ENCODE measurements around the gene KLHDC2. TPM values are rescaled to one million over a fixed set of nuclear protein-coding genes. Genes with fewer than 3 reads are reported as not detected.

KLHDC2 gene
- total and polyA plus RNA-seq, 2 of the 8 experiments (the other 6 are each of a cell fraction or from before 2014, with no cell fraction given) = 32.9 to 43.4 TPM

Other genes with a start within 250 kb of the KLHDC2 start
- gene RPS29, start 181.8 kb upstream of the KLHDC2 start, total RNA-seq (2021; fragmentation: NEBNext Ultra II Directional; extraction: Animal tissue kit (Norgen Biotek cat#: 25700)) = 2,193 and 2,231 TPM in 2 replicates
- 23,165 and 25,452 TPM in 2 replicates for gene RPS29, start 181.8 kb upstream of the KLHDC2 start, polyA plus RNA-seq (2011; rRNA removed)
- gene LRR1, start 169.2 kb upstream of the KLHDC2 start, total RNA-seq (2021; fragmentation: NEBNext Ultra II Directional; extraction: Animal tissue kit (Norgen Biotek cat#: 25700)) = 37.5 and 37.7 TPM in 2 replicates
- gene LRR1, start 169.2 kb upstream of the KLHDC2 start, polyA plus RNA-seq (2011; rRNA removed) = 17.9 and 30.7 TPM in 2 replicates
- gene RPL36AL, start 147.5 kb upstream of the KLHDC2 start, total RNA-seq (2021; fragmentation: NEBNext Ultra II Directional; extraction: Animal tissue kit (Norgen Biotek cat#: 25700)) = 230 and 233 TPM in 2 replicates
- 79.0 and 138 TPM in 2 replicates for gene RPL36AL, start 147.5 kb upstream of the KLHDC2 start, polyA plus RNA-seq (2011; rRNA removed)
- 23.7 and 24.5 TPM in 2 replicates for gene MGAT2, start 147.4 kb upstream of the KLHDC2 start, total RNA-seq (2021; fragmentation: NEBNext Ultra II Directional; extraction: Animal tissue kit (Norgen Biotek cat#: 25700))
- 10.0 and 10.6 TPM in 2 replicates for gene MGAT2, start 147.4 kb upstream of the KLHDC2 start, polyA plus RNA-seq (2011; rRNA removed)
- 27.5 and 30.0 TPM in 2 replicates for gene DNAAF2, start 132.9 kb upstream of the KLHDC2 start, total RNA-seq (2021; fragmentation: NEBNext Ultra II Directional; extraction: Animal tissue kit (Norgen Biotek cat#: 25700))
- 12.2 and 13.1 TPM in 2 replicates for gene DNAAF2, start 132.9 kb upstream of the KLHDC2 start, polyA plus RNA-seq (2011; rRNA removed)
- 31.2 and 34.0 TPM in 2 replicates for gene POLE2, start 79.9 kb upstream of the KLHDC2 start, total RNA-seq (2021; fragmentation: NEBNext Ultra II Directional; extraction: Animal tissue kit (Norgen Biotek cat#: 25700))
- 24.5 and 41.7 TPM in 2 replicates for gene POLE2, start 79.9 kb upstream of the KLHDC2 start, polyA plus RNA-seq (2011; rRNA removed)
- gene KLHDC1, start 75.0 kb upstream of the KLHDC2 start, total RNA-seq (2021; fragmentation: NEBNext Ultra II Directional; extraction: Animal tissue kit (Norgen Biotek cat#: 25700)) = not detected in 2 replicates
- gene KLHDC1, start 75.0 kb upstream of the KLHDC2 start, polyA plus RNA-seq (2011; rRNA removed) = 0.08 TPM in 1 of 2 replicates, not detected in the other
- 44.5 and 45.5 TPM in 2 replicates for gene NEMF, start 84.6 kb downstream of the KLHDC2 start, total RNA-seq (2021; fragmentation: NEBNext Ultra II Directional; extraction: Animal tissue kit (Norgen Biotek cat#: 25700))
- gene NEMF, start 84.6 kb downstream of the KLHDC2 start, polyA plus RNA-seq (2011; rRNA removed) = 7.4 and 8.3 TPM in 2 replicates
- gene ARF6, start 124.9 kb downstream of the KLHDC2 start, total RNA-seq (2021; fragmentation: NEBNext Ultra II Directional; extraction: Animal tissue kit (Norgen Biotek cat#: 25700)) = 56.7 and 56.9 TPM in 2 replicates
- 17.2 and 20.8 TPM in 2 replicates for gene ARF6, start 124.9 kb downstream of the KLHDC2 start, polyA plus RNA-seq (2011; rRNA removed)

Measured in H1 (cell line).